H1 (cell line): Measurements from ENCODE around the gene FEV. TPM values are rescaled to one million over a fixed set of nuclear protein-coding genes. Genes with fewer than 3 reads are reported as not detected.

Source experiments
- CBX8 ChIP-seq: fragments of 300-800, 300-1000 bp; sonication (generic); IDR thresholded peaks from 2 replicates; pipeline ENCODE4 v1.7.1; 2016; ENCODE audit warnings: low read depth, low read length, borderline replicate concordance
- CREB1 ChIP-seq: IDR thresholded peaks from 2 replicates; pipeline ENCODE4 v1.6.1; 2012; ENCODE audit warnings: inconsistent platforms
- RFX5 ChIP-seq: IDR thresholded peaks from 2 replicates; pipeline ENCODE4 v1.6.1; 2011; ENCODE audit warnings: low read depth, low read length, improper control_type of control experiment, borderline replicate concordance
- SIX5 ChIP-seq: IDR thresholded peaks from 2 replicates; pipeline ENCODE4 v1.6.1; 2011; ENCODE audit warnings: mild to moderate bottlenecking, low read depth, low read length
- SRF ChIP-seq: IDR thresholded peaks from 2 replicates; pipeline ENCODE4 v1.6.1; 2011; ENCODE audit warnings: mild to moderate bottlenecking, low read depth, low read length, moderate library complexity
- TAF1 ChIP-seq: IDR thresholded peaks from 2 replicates; pipeline ENCODE4 v1.6.1; 2011; ENCODE audit warnings: mild to moderate bottlenecking, low read depth, low read length
- TBP ChIP-seq: IDR thresholded peaks from 2 replicates; pipeline ENCODE4 v1.6.1; 2011; ENCODE audit warnings: low read depth, low read length, improper control_type of control experiment
- polyA plus RNA-seq, 7 experiments: library from polyadenylated mRNA; depleted of rRNA in 3 of 7; stranded (reverse) in 5 of 7; unstranded in 2 of 7; fragments of >200 nt in 5 of 7; fragments of 200-250 nt in 2 of 7; gene quantifications; 1 replicate in 5 of 7; 2 replicates in 1 of 7; 4 replicates in 1 of 7; pipeline versions ENCODE4 v1.2.1 to v1.2.3, GENCODE V29; 2011 to 2013; ENCODE audit warnings: missing spikeins in 2 of 7, mixed read lengths in 2 of 7
- total RNA-seq: library from RNA; stranded (reverse); fragmentation: NEBNext Ultra II Directional; extraction: Animal tissue kit (Norgen Biotek cat#: 25700); gene quantifications from 2 replicates; pipeline ENCODE4 v1.2.1, GENCODE V29; 2021
- TF ChIP-seq, protein P1 (sequence below): fragments of 300-600 bp; sonication (generic); IDR thresholded peaks from 2 replicates; pipeline ENCODE4 v1.7.1; 2012; ENCODE audit warnings: low read length, moderate library complexity, mild to moderate bottlenecking, inconsistent platforms; ENCODE audit not compliant: insufficient replicate concordance

FEV gene
- total and polyA plus RNA-seq, 2 of the 8 experiments (the other 6 are each of a cell fraction or from before 2014, with no cell fraction given) = not detected

- TF ChIP-seq, protein P1, sequence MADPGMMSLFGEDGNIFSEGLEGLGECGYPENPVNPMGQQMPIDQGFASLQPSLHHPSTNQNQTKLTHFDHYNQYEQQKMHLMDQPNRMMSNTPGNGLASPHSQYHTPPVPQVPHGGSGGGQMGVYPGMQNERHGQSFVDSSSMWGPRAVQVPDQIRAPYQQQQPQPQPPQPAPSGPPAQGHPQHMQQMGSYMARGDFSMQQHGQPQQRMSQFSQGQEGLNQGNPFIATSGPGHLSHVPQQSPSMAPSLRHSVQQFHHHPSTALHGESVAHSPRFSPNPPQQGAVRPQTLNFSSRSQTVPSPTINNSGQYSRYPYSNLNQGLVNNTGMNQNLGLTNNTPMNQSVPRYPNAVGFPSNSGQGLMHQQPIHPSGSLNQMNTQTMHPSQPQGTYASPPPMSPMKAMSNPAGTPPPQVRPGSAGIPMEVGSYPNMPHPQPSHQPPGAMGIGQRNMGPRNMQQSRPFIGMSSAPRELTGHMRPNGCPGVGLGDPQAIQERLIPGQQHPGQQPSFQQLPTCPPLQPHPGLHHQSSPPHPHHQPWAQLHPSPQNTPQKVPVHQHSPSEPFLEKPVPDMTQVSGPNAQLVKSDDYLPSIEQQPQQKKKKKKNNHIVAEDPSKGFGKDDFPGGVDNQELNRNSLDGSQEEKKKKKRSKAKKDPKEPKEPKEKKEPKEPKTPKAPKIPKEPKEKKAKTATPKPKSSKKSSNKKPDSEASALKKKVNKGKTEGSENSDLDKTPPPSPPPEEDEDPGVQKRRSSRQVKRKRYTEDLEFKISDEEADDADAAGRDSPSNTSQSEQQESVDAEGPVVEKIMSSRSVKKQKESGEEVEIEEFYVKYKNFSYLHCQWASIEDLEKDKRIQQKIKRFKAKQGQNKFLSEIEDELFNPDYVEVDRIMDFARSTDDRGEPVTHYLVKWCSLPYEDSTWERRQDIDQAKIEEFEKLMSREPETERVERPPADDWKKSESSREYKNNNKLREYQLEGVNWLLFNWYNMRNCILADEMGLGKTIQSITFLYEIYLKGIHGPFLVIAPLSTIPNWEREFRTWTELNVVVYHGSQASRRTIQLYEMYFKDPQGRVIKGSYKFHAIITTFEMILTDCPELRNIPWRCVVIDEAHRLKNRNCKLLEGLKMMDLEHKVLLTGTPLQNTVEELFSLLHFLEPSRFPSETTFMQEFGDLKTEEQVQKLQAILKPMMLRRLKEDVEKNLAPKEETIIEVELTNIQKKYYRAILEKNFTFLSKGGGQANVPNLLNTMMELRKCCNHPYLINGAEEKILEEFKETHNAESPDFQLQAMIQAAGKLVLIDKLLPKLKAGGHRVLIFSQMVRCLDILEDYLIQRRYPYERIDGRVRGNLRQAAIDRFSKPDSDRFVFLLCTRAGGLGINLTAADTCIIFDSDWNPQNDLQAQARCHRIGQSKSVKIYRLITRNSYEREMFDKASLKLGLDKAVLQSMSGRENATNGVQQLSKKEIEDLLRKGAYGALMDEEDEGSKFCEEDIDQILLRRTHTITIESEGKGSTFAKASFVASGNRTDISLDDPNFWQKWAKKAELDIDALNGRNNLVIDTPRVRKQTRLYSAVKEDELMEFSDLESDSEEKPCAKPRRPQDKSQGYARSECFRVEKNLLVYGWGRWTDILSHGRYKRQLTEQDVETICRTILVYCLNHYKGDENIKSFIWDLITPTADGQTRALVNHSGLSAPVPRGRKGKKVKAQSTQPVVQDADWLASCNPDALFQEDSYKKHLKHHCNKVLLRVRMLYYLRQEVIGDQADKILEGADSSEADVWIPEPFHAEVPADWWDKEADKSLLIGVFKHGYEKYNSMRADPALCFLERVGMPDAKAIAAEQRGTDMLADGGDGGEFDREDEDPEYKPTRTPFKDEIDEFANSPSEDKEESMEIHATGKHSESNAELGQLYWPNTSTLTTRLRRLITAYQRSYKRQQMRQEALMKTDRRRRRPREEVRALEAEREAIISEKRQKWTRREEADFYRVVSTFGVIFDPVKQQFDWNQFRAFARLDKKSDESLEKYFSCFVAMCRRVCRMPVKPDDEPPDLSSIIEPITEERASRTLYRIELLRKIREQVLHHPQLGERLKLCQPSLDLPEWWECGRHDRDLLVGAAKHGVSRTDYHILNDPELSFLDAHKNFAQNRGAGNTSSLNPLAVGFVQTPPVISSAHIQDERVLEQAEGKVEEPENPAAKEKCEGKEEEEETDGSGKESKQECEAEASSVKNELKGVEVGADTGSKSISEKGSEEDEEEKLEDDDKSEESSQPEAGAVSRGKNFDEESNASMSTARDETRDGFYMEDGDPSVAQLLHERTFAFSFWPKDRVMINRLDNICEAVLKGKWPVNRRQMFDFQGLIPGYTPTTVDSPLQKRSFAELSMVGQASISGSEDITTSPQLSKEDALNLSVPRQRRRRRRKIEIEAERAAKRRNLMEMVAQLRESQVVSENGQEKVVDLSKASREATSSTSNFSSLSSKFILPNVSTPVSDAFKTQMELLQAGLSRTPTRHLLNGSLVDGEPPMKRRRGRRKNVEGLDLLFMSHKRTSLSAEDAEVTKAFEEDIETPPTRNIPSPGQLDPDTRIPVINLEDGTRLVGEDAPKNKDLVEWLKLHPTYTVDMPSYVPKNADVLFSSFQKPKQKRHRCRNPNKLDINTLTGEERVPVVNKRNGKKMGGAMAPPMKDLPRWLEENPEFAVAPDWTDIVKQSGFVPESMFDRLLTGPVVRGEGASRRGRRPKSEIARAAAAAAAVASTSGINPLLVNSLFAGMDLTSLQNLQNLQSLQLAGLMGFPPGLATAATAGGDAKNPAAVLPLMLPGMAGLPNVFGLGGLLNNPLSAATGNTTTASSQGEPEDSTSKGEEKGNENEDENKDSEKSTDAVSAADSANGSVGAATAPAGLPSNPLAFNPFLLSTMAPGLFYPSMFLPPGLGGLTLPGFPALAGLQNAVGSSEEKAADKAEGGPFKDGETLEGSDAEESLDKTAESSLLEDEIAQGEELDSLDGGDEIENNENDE = no peak
- TF ChIP-seq SIX5 (no peak), TAF1 (no peak), TBP (no peak), RFX5 (no peak), SRF (no peak), CREB1 (no peak), CBX8 (no peak)
Observed at GRCh38 chr2:218956039-218956438, 28.9 kb downstream of the FEV start (continued).
